HEK293 (cell line): Measurements from ENCODE around the gene ARL8A.
A peak's percentile ranks its signal among the peaks of the same experiment; 100 is the strongest.

ENCODE experiments used
- CTCF ChIA-PET: fragments of 350-600 bp; formaldehyde crosslinking; extraction: SDS; loops from one replicate; lab custom pipeline; 2021; ENCODE audit warnings: antibody characterized with exemption; lab: Yijun Ruan, JAX
- POLR2A ChIA-PET: fragments of 300-600 bp; formaldehyde crosslinking; extraction: SDS; loops from one replicate; lab custom pipeline; 2020; ENCODE audit warnings: antibody characterized with exemption, inconsistent platforms; lab: Yijun Ruan, JAX
- H3K27ac ChIP-seq: fragments of 200-500 bp; sonication (Bioruptor generic); 2 replicates; pipeline ENCODE4 v1.5.1; 2014; ENCODE audit warnings: low read depth, low read length, control low read depth, inconsistent platforms; ENCODE audit errors: extremely low read depth
- H3K36me3 ChIP-seq, 2 experiments: fragments of 200-500 bp in 1 of 2; sonication (Bioruptor generic) in 1 of 2; 1 replicate in 1 of 2; 2 replicates in 1 of 2; pipeline ENCODE4 v1.5.1; 2014 to 2017; ENCODE audit warnings: inconsistent platforms in 2 of 2, low read length in 2 of 2; ENCODE audit not compliant: control insufficient read depth in 2 of 2, insufficient read depth in 1 of 2
- H3K4me1 ChIP-seq: fragments of 200-500 bp; sonication (Bioruptor generic); 2 replicates; pipeline ENCODE4 v1.5.1; 2014; ENCODE audit warnings: mild to moderate bottlenecking, low read length, inconsistent platforms; ENCODE audit not compliant: control insufficient read depth, insufficient read depth
- H3K4me3 ChIP-seq: 2 replicates; pipeline ENCODE4 v1.5.1; 2011; ENCODE audit warnings: low read depth, mild to moderate bottlenecking, control low read depth, low read length, moderate library complexity
- H3K9me3 ChIP-seq: fragments of 200-500 bp; sonication (Bioruptor generic); 2 replicates; pipeline ENCODE4 v1.5.1; 2014; ENCODE audit warnings: low read depth, low read length, inconsistent platforms; ENCODE audit not compliant: control insufficient read depth, insufficient read depth
- EGR2 ChIP-seq: fragments of 450-650 bp; formaldehyde crosslinking; IDR thresholded peaks from 2 replicates; pipeline ENCODE4 v1.5.1; 2016; ENCODE audit warnings: low read depth, missing biosample characterization, missing genetic modification characterization
- GLIS1 ChIP-seq: fragments of 450-650 bp; formaldehyde crosslinking; IDR thresholded peaks from 2 replicates; pipeline ENCODE4 v1.5.1; 2016; ENCODE audit warnings: missing biosample characterization, missing genetic modification characterization
- HOXD13 ChIP-seq: sonication (generic); formaldehyde crosslinking; IDR thresholded peaks from 2 replicates; pipeline ENCODE4 v1.8.0; 2022; ENCODE audit warnings: missing genetic modification reagents, borderline replicate concordance
- KLF10 ChIP-seq: fragments of 450-650 bp; IDR thresholded peaks from 2 replicates; pipeline ENCODE4 v1.5.1; 2018; ENCODE audit warnings: missing biosample characterization, mild to moderate bottlenecking, missing genetic modification characterization
- SALL2 ChIP-seq: fragments of 450-650 bp; formaldehyde crosslinking; IDR thresholded peaks from 2 replicates; pipeline ENCODE4 v1.5.0; 2017; ENCODE audit warnings: missing biosample characterization, mild to moderate bottlenecking, missing genetic modification characterization, borderline replicate concordance
- SCRT2 ChIP-seq: fragments of 450-650 bp; formaldehyde crosslinking; IDR thresholded peaks from 2 replicates; pipeline ENCODE4 v1.5.1; 2016; ENCODE audit warnings: missing biosample characterization, missing genetic modification characterization
- SETDB1 ChIP-seq: IDR thresholded peaks from one replicate; pipeline ENCODE4 v1.6.1; 2017; ENCODE audit warnings: mild to moderate bottlenecking, low read length, moderate library complexity, mixed read lengths; ENCODE audit not compliant: insufficient read length
- SP2 ChIP-seq: fragments of 450-650 bp; formaldehyde crosslinking; IDR thresholded peaks from 2 replicates; pipeline ENCODE4 v1.5.1; 2016; ENCODE audit warnings: missing biosample characterization, missing genetic modification characterization
- ZBTB20 ChIP-seq: fragments of 450-650 bp; formaldehyde crosslinking; IDR thresholded peaks from 2 replicates; pipeline ENCODE4 v1.5.1; 2016; ENCODE audit warnings: missing biosample characterization, missing genetic modification characterization
- ZFHX2 ChIP-seq: fragments of 450-650 bp; formaldehyde crosslinking; conservative IDR thresholded peaks from 2 replicates; pipeline ENCODE4 v1.5.1; 2016; ENCODE audit warnings: missing biosample characterization, missing genetic modification characterization
- ZFP3 ChIP-seq: fragments of 450-650 bp; formaldehyde crosslinking; IDR thresholded peaks from 2 replicates; pipeline ENCODE4 v1.5.1; 2016; ENCODE audit warnings: low read depth, missing biosample characterization, missing genetic modification characterization
- ZNF138 ChIP-seq: fragments of 450-650 bp; formaldehyde crosslinking; IDR thresholded peaks from 2 replicates; pipeline ENCODE4 v1.5.1; 2016; ENCODE audit warnings: missing biosample characterization, missing genetic modification characterization, borderline replicate concordance
- ZNF146 ChIP-seq: fragments of 450-650 bp; formaldehyde crosslinking; IDR thresholded peaks from 2 replicates; pipeline ENCODE4 v1.5.1; 2016; ENCODE audit warnings: missing biosample characterization, missing genetic modification characterization
- ZNF157 ChIP-seq: fragments of 450-650 bp; formaldehyde crosslinking; IDR thresholded peaks from 2 replicates; pipeline ENCODE4 v1.5.1; 2016; ENCODE audit warnings: missing biosample characterization, missing genetic modification characterization
- ZNF169 ChIP-seq: fragments of 450-650 bp; formaldehyde crosslinking; IDR thresholded peaks from 2 replicates; pipeline ENCODE4 v1.5.1; 2016; ENCODE audit warnings: missing biosample characterization, missing genetic modification characterization
- ZNF302 ChIP-seq: fragments of 450-650 bp; formaldehyde crosslinking; IDR thresholded peaks from 2 replicates; pipeline ENCODE4 v1.5.1; 2016; ENCODE audit warnings: missing biosample characterization, missing genetic modification characterization, low read depth
- ZNF311 ChIP-seq: fragments of 450-650 bp; formaldehyde crosslinking; IDR thresholded peaks from 2 replicates; pipeline ENCODE4 v1.5.1; 2017; ENCODE audit warnings: missing biosample characterization, missing genetic modification characterization, borderline replicate concordance
- ZNF391 ChIP-seq: fragments of 450-650 bp; formaldehyde crosslinking; IDR thresholded peaks from 2 replicates; pipeline ENCODE4 v1.5.1; 2016; ENCODE audit warnings: low read depth, missing biosample characterization, missing genetic modification characterization, borderline replicate concordance
- ZNF48 ChIP-seq: fragments of 450-650 bp; formaldehyde crosslinking; IDR thresholded peaks from 2 replicates; pipeline ENCODE4 v1.5.1; 2016; ENCODE audit warnings: missing biosample characterization, missing genetic modification characterization
- ZNF521 ChIP-seq: fragments of 450-650 bp; formaldehyde crosslinking; IDR thresholded peaks from 2 replicates; pipeline ENCODE4 v1.5.1; 2017; ENCODE audit warnings: missing biosample characterization, mild to moderate bottlenecking, missing genetic modification characterization
- ZNF549 ChIP-seq: fragments of 450-650 bp; IDR thresholded peaks from 2 replicates; pipeline ENCODE4 v1.5.1; 2018; ENCODE audit warnings: missing biosample characterization, missing genetic modification characterization, mild to moderate bottlenecking, inconsistent platforms, moderate library complexity
- ZNF560 ChIP-seq: fragments of 450-650 bp; formaldehyde crosslinking; IDR thresholded peaks from 2 replicates; pipeline ENCODE4 v1.5.1; 2017; ENCODE audit warnings: missing biosample characterization, missing genetic modification characterization, borderline replicate concordance
- ZNF561 ChIP-seq: fragments of 450-650 bp; IDR thresholded peaks from 2 replicates; pipeline ENCODE4 v1.5.1; 2018; ENCODE audit warnings: missing biosample characterization, missing genetic modification characterization, borderline replicate concordance
- ZNF621 ChIP-seq: fragments of 450-650 bp; formaldehyde crosslinking; IDR thresholded peaks from 2 replicates; pipeline ENCODE4 v1.5.1; 2017; ENCODE audit warnings: missing biosample characterization, missing genetic modification characterization
- ZNF677 ChIP-seq: fragments of 450-650 bp; IDR thresholded peaks from 2 replicates; pipeline ENCODE4 v1.5.0; 2018; ENCODE audit warnings: missing biosample characterization, mild to moderate bottlenecking, missing genetic modification characterization, moderate library complexity
- ZNF792 ChIP-seq: fragments of 450-650 bp; formaldehyde crosslinking; IDR thresholded peaks from 2 replicates; pipeline ENCODE4 v1.5.1; 2016; ENCODE audit warnings: missing biosample characterization, missing genetic modification characterization
- ZNF843 ChIP-seq: fragments of 450-650 bp; formaldehyde crosslinking; IDR thresholded peaks from 2 replicates; pipeline ENCODE4 v1.5.1; 2016; ENCODE audit warnings: missing biosample characterization, missing genetic modification characterization
- TF ChIP-seq, protein P1 (sequence below): fragments of 450-650 bp; formaldehyde crosslinking; IDR thresholded peaks from 2 replicates; pipeline ENCODE4 v1.5.1; 2016; ENCODE audit warnings: missing biosample characterization, missing genetic modification characterization
- TF ChIP-seq, protein P2 (sequence below): fragments of 450-650 bp; formaldehyde crosslinking; IDR thresholded peaks from 2 replicates; pipeline ENCODE4 v1.5.1; 2016; ENCODE audit warnings: missing biosample characterization, missing genetic modification characterization
- TF ChIP-seq, protein P3 (sequence below): fragments of 450-650 bp; formaldehyde crosslinking; IDR thresholded peaks from 2 replicates; pipeline ENCODE4 v1.5.1; 2016; ENCODE audit warnings: missing biosample characterization, missing genetic modification characterization
- TF ChIP-seq, protein P4 (sequence below): fragments of 450-650 bp; formaldehyde crosslinking; conservative IDR thresholded peaks from 2 replicates; pipeline ENCODE4 v1.5.1; 2016; ENCODE audit warnings: low read depth, missing biosample characterization, missing genetic modification characterization

Gene ARL8A

DNA sequence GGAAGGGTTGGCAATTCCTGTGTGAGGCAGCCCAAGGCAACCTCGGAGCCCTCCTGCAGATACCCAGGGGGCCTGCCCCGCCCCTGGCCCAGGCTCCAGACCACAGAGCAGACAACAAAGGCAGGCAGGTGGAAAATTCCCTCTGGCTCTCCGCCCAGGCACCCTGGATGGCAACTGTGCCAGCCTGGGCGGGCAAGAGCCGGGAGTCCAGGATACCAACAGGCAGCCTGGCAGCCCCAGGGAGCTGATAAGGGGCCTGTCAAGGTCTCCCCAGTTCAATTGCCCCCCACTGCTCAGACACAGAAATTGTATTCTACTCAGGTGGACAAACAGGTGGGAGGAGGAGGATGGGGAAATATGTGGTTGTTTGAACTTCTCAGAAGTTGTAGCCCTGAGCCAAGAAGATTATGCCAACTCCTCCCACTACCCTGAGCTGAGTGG lies 37.2 kb downstream of the ARL8A start:
- H3K9me3 ChIP-seq = no peaks in the 10 kb centered on the region
- peaks cover 9% of the 10 kb centered on the region for H3K4me1 ChIP-seq
- no peaks in the 10 kb centered on the region for H3K36me3 ChIP-seq
- no peak overlapping the region for H3K4me3 ChIP-seq
- CTCF ChIA-PET = interaction anchor here (1.0 to 2.9 kb wide), 5 partner anchors 10 to 108 kb away, joined by 3 to 15 read pairs (median 5); no protein-coding TSS in a partner anchor
- H3K27ac ChIP-seq = no peak overlapping the region
- POLR2A ChIA-PET = interaction anchor here (0.5 to 1.0 kb wide), 2 partner anchors 97 to 239 kb away, joined by 3 read pairs; partner anchors contain the start of gene ELF3
- TF ChIP-seq ZNF302 (tag by site-specific recombination) = no peak
- no peak for TF ChIP-seq ZNF48 (tag by site-specific recombination)
- TF ChIP-seq ZNF138 (tag by site-specific recombination) = no peak
- peak; percentile 70 for TF ChIP-seq GLIS1 (tag by site-specific recombination)
- TF ChIP-seq ZNF311 (tag by site-specific recombination) = no peak
- no peak for TF ChIP-seq ZNF792
- no peak for TF ChIP-seq SP2 (tag by site-specific recombination)
- TF ChIP-seq, protein P1, sequence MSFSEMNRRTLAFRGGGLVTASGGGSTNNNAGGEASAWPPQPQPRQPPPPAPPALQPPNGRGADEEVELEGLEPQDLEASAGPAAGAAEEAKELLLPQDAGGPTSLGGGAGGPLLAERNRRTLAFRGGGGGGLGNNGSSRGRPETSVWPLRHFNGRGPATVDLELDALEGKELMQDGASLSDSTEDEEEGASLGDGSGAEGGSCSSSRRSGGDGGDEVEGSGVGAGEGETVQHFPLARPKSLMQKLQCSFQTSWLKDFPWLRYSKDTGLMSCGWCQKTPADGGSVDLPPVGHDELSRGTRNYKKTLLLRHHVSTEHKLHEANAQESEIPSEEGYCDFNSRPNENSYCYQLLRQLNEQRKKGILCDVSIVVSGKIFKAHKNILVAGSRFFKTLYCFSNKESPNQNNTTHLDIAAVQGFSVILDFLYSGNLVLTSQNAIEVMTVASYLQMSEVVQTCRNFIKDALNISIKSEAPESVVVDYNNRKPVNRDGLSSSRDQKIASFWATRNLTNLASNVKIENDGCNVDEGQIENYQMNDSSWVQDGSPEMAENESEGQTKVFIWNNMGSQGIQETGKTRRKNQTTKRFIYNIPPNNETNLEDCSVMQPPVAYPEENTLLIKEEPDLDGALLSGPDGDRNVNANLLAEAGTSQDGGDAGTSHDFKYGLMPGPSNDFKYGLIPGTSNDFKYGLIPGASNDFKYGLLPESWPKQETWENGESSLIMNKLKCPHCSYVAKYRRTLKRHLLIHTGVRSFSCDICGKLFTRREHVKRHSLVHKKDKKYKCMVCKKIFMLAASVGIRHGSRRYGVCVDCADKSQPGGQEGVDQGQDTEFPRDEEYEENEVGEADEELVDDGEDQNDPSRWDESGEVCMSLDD = no peak
- no peak for TF ChIP-seq ZNF560 (tag by site-specific recombination)
- TF ChIP-seq ZNF169 = no peak
- TF ChIP-seq ZNF561 = no peak
- no peak for TF ChIP-seq ZNF521 (tag by site-specific recombination)
- TF ChIP-seq ZBTB20 = no peak
- no peak for TF ChIP-seq ZNF549
- TF ChIP-seq SCRT2 = peak; percentile 80
- no peak for TF ChIP-seq KLF10
- no peak for TF ChIP-seq ZNF157 (tag by site-specific recombination)
- no peak for TF ChIP-seq ZNF677 (tag by site-specific recombination)
- TF ChIP-seq, protein P2, sequence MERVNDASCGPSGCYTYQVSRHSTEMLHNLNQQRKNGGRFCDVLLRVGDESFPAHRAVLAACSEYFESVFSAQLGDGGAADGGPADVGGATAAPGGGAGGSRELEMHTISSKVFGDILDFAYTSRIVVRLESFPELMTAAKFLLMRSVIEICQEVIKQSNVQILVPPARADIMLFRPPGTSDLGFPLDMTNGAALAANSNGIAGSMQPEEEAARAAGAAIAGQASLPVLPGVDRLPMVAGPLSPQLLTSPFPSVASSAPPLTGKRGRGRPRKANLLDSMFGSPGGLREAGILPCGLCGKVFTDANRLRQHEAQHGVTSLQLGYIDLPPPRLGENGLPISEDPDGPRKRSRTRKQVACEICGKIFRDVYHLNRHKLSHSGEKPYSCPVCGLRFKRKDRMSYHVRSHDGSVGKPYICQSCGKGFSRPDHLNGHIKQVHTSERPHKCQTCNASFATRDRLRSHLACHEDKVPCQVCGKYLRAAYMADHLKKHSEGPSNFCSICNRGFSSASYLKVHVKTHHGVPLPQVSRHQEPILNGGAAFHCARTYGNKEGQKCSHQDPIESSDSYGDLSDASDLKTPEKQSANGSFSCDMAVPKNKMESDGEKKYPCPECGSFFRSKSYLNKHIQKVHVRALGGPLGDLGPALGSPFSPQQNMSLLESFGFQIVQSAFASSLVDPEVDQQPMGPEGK = no peak
- TF ChIP-seq ZNF391 (tag by site-specific recombination) = no peak
- no peak for TF ChIP-seq ZNF146 (tag by site-specific recombination)
- TF ChIP-seq EGR2 (tag by site-specific recombination) = peak; percentile 52; the same call in 1 of the 2 replicates
- peak; percentile 79 for TF ChIP-seq ZFHX2 (tag by site-specific recombination)
- TF ChIP-seq HOXD13 (CRISPR knock-in tag) = no peak
- TF ChIP-seq ZNF843 = no peak
- no peak for TF ChIP-seq ZNF621 (tag by site-specific recombination)
- no peak for TF ChIP-seq SETDB1
- TF ChIP-seq, protein P3, sequence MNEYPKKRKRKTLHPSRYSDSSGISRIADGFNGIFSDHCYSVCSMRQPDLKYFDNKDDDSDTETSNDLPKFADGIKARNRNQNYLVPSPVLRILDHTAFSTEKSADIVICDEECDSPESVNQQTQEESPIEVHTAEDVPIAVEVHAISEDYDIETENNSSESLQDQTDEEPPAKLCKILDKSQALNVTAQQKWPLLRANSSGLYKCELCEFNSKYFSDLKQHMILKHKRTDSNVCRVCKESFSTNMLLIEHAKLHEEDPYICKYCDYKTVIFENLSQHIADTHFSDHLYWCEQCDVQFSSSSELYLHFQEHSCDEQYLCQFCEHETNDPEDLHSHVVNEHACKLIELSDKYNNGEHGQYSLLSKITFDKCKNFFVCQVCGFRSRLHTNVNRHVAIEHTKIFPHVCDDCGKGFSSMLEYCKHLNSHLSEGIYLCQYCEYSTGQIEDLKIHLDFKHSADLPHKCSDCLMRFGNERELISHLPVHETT (tag by site-specific recombination) = no peak
- no peak for TF ChIP-seq SALL2 (tag by site-specific recombination)
- TF ChIP-seq, protein P4, sequence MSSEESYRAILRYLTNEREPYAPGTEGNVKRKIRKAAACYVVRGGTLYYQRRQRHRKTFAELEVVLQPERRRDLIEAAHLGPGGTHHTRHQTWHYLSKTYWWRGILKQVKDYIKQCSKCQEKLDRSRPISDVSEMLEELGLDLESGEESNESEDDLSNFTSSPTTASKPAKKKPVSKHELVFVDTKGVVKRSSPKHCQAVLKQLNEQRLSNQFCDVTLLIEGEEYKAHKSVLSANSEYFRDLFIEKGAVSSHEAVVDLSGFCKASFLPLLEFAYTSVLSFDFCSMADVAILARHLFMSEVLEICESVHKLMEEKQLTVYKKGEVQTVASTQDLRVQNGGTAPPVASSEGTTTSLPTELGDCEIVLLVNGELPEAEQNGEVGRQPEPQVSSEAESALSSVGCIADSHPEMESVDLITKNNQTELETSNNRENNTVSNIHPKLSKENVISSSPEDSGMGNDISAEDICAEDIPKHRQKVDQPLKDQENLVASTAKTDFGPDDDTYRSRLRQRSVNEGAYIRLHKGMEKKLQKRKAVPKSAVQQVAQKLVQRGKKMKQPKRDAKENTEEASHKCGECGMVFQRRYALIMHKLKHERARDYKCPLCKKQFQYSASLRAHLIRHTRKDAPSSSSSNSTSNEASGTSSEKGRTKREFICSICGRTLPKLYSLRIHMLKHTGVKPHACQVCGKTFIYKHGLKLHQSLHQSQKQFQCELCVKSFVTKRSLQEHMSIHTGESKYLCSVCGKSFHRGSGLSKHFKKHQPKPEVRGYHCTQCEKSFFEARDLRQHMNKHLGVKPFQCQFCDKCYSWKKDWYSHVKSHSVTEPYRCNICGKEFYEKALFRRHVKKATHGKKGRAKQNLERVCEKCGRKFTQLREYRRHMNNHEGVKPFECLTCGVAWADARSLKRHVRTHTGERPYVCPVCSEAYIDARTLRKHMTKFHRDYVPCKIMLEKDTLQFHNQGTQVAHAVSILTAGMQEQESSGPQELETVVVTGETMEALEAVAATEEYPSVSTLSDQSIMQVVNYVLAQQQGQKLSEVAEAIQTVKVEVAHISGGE (tag by site-specific recombination) = no peak
- TF ChIP-seq ZFP3 (tag by site-specific recombination) = no peak
